K562 treated with DMSO at 1 percent for 48 hours (cell line): ENCODE results near the gene UNC13C. TPM values are rescaled to one million over a fixed set of nuclear protein-coding genes. Genes with fewer than 3 reads are reported as not detected.

Experiments used
- total RNA-seq: library from RNA; unstranded; fragments of 300-600 nt; gene quantifications from 2 replicates; pipeline ENCODE4 v1.2.3, GENCODE V29; 2022; ENCODE audit warnings: low replicate concordance; ENCODE audit errors: extremely low read depth

The UNC13C gene
- not detected in 2 replicates for total RNA-seq

GRCh38 chr15:53978253-53978906 is at the start of gene UNC13C:
Gene UNC13C, plus strand, starts transcription at chr15:53978441. Its CDS starts 34,463 bp downstream, at chr15:54012904.

Other genes starting within 250 kb of the UNC13C start
- gene WDR72, start 218.8 kb upstream of the UNC13C start, total RNA-seq: not detected in 2 replicates